Testis (tissue), 3 donors: ENCODE results near the gene SYNGR4. TPM values are rescaled to one million over a fixed set of nuclear protein-coding genes. Genes with fewer than 3 reads are reported as not detected.

Experiments used
- DNase-seq: peaks from one replicate; pipeline ENCODE4 v3.0.0-alpha.2; 2019
- H3K27ac ChIP-seq, 2 donors: fragments of 200-600 bp; sonication (generic); one replicate each; pipeline ENCODE4 v1.5.1; 2019
- H3K27me3 ChIP-seq: fragments of 200-600 bp; sonication (generic); one replicate; pipeline ENCODE4 v1.5.1; 2019
- H3K36me3 ChIP-seq: fragments of 200-600 bp; sonication (generic); one replicate; pipeline ENCODE4 v1.5.1; 2017; ENCODE audit warnings: low read depth; ENCODE audit errors: missing control alignments
- H3K4me1 ChIP-seq: fragments of 200-600 bp; sonication (generic); one replicate; pipeline ENCODE4 v1.5.1; 2019
- H3K4me3 ChIP-seq, 2 donors: fragments of 200-600 bp; sonication (generic); one replicate each; pipeline ENCODE4 v1.5.1; 2017 to 2019
- H3K9me3 ChIP-seq: fragments of 200-600 bp; sonication (generic); one replicate; pipeline ENCODE4 v1.5.1; 2017
- POLR2A ChIP-seq: fragments of 450-650 bp; IDR thresholded peaks from one replicate; pipeline ENCODE4 v1.6.1; 2017; ENCODE audit warnings: antibody characterized with exemption, mild to moderate bottlenecking, moderate library complexity
- WGBS, 2 donors: methylation state at CpG; one replicate each; pipeline ENCODE4 v1.1.5; 2018; 5-methylcytosine and 5-hydroxymethylcytosine counted together
- intact Hi-C: fragments of 100-400 bp; cut with DNase I; formaldehyde crosslinking; loops from one replicate; pipeline ENCODE4 v1.15.1; 2023; ENCODE audit warnings: low total_unique reads
- polyA plus RNA-seq: library from polyadenylated mRNA; stranded (reverse); fragments of 350-450 nt; fragmentation: Illumina TruSeq; extraction: RNeasy Lipid Tissue Mini Kit (QIAGEN cat#74804); gene quantifications from one replicate; pipeline ENCODE4 v1.2.3, GENCODE V29; 2014; ENCODE audit warnings: low read depth, low replicate concordance; ENCODE audit not compliant: insufficient read depth
- total RNA-seq, 2 donors: library from RNA; depleted of rRNA; stranded (reverse); fragments of >200 nt; gene quantifications; one replicate each; pipeline ENCODE4 v1.2.3, GENCODE V29; 2016
- TF ChIP-seq, protein P1 (sequence below), 3 experiments: fragments of 450-650 bp in 2 of 3; fragments of 200-600 bp in 1 of 3; sonication (generic) in 1 of 3; IDR thresholded peaks; one replicate each; pipeline ENCODE4 v1.5.1; 2016 to 2019; ENCODE audit warnings: antibody characterized with exemption in 3 of 3, mild to moderate bottlenecking in 2 of 3, moderate library complexity in 1 of 3

SYNGR4 gene
- total and polyA plus RNA-seq, 3 donors from 2014 or later = 21.8 to 112 (median 26.1) TPM

DNA sequence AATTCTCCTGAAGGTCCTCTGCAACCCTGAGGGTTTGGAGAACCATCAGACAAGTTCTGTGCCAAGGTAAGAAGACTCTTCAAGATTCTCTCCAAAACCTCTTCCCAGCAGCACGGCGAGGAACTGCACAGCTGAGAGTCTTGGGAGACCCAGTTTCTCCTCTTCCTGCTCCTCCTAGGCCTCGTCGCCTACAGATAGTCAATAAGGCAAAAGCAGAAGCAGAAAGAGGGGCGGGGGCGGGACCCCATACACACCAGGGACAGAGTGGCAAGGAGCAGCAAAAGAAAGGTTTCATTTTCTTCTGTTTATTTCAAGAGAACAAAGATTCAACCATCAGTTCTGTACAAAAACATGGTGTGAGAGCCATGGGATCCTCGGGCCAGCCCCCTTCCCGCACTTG, 18.1 kb downstream of the SYNGR4 start:
- WGBS, 2 donors = 90 to 94% methylated on average over 8 of the region's 8 CpGs
- no peak for DNase-seq
- Histone ChIP-seq H3K27me3 (no peaks in the 10 kb centered on the region), H3K27ac (no peak overlapping the region), H3K9me3 (no peaks in the 10 kb centered on the region), H3K4me1 (no peaks in the 10 kb centered on the region), H3K36me3 (no peaks in the 10 kb centered on the region), H3K4me3 (no peak overlapping the region)
- intact Hi-C loops = no loop called here
- TF ChIP-seq POLR2A = no peak
- TF ChIP-seq, protein P1, sequence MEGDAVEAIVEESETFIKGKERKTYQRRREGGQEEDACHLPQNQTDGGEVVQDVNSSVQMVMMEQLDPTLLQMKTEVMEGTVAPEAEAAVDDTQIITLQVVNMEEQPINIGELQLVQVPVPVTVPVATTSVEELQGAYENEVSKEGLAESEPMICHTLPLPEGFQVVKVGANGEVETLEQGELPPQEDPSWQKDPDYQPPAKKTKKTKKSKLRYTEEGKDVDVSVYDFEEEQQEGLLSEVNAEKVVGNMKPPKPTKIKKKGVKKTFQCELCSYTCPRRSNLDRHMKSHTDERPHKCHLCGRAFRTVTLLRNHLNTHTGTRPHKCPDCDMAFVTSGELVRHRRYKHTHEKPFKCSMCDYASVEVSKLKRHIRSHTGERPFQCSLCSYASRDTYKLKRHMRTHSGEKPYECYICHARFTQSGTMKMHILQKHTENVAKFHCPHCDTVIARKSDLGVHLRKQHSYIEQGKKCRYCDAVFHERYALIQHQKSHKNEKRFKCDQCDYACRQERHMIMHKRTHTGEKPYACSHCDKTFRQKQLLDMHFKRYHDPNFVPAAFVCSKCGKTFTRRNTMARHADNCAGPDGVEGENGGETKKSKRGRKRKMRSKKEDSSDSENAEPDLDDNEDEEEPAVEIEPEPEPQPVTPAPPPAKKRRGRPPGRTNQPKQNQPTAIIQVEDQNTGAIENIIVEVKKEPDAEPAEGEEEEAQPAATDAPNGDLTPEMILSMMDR (IDR thresholded peaks at IDR 0.05) = no peak

GRCh38 chr19:48385461-48386087, 21.4 kb downstream of the SYNGR4 start:
- Histone ChIP-seq H3K27me3 (no peaks in the 10 kb centered on the region), H3K27ac (no peak overlapping the region), H3K36me3 (no peaks in the 10 kb centered on the region), H3K4me3 (no peak overlapping the region), H3K9me3 (no peaks in the 10 kb centered on the region), H3K4me1 (peaks cover 4% of the 10 kb centered on the region)
- intact Hi-C loops = no loop called here
- TF ChIP-seq, protein P1 (IDR thresholded peaks at IDR 0.05) = no peak
- TF ChIP-seq POLR2A = no peak
- no peak for DNase-seq
- 91 to 93% methylated on average over 5 to 7 of the region's 7 CpGs for WGBS, 2 donors

- Histone ChIP-seq H3K9me3 (no peaks in the 10 kb centered on the region), H3K27me3 (no peaks in the 10 kb centered on the region), H3K36me3 (no peaks in the 10 kb centered on the region), H3K4me1 (peaks cover 4% of the 10 kb centered on the region), H3K4me3 (no peak overlapping the region), H3K27ac (no peak overlapping the region)
- no peak for TF ChIP-seq POLR2A
- TF ChIP-seq, protein P1 (IDR thresholded peaks at IDR 0.05) = no peak
- WGBS, 2 donors = 84 to 95% methylated on average over 3 of the region's 3 CpGs
- no peak for DNase-seq
- intact Hi-C loops = no loop called here
Observed at GRCh38 chr19:48386981-48387380, 22.8 kb downstream of the SYNGR4 start.

- no peak for TF ChIP-seq POLR2A
- TF ChIP-seq, protein P1 (IDR thresholded peaks at IDR 0.05) = peak; percentile 54 to 74 (median 61)
- DNase-seq = peak; percentile 68
- peak overlapping the region; percentile 81 to 95 for H3K4me3 ChIP-seq
- H3K9me3 ChIP-seq = no peaks in the 10 kb centered on the region
- 3 to 8% methylated on average over 5 to 24 of the region's 24 CpGs for WGBS, 2 donors
- peak overlapping the region; percentile 83 to 97 for H3K27ac ChIP-seq
- peaks cover 17% of the 10 kb centered on the region for H3K4me1 ChIP-seq
- H3K27me3 ChIP-seq = no peaks in the 10 kb centered on the region
- intact Hi-C loops = no loop called here
- no peaks in the 10 kb centered on the region for H3K36me3 ChIP-seq
Observed at GRCh38 chr19:48390188-48391099, 26.3 kb downstream of the SYNGR4 start.
